Endothelial cell of coronary artery (primary cell): Measurements from ENCODE around the gene HPCAL4. TPM values are rescaled to one million over a fixed set of nuclear protein-coding genes. Genes with fewer than 3 reads are reported as not detected.

Experiments used
- total RNA-seq: library from RNA; depleted of rRNA; stranded (reverse); fragments of >200 nt; gene quantifications from 2 replicates; pipeline ENCODE4 v1.2.3, GENCODE V29; 2014

Gene HPCAL4
- total RNA-seq: not detected in 2 replicates

GRCh38 chr1:39691383-39692151, at the start of gene HPCAL4:
Gene HPCAL4, minus strand, starts transcription at chr1:39691433. Its CDS starts 6,830 bp downstream, at chr1:39684603.

GRCh38 chr1:39738622-39739366, 47.6 kb upstream of the HPCAL4 start, which contains the start of gene PPIE:
Gene PPIE, plus strand, starts transcription at chr1:39738882. Its CDS starts 19 bp downstream, at chr1:39738901.

GRCh38 chr1:39671793-39672550, 19.3 kb downstream of the HPCAL4 start, which contains the start of gene NT5C1A:
Gene NT5C1A, minus strand, starts transcription at chr1:39672107. Its CDS starts 69 bp downstream, at chr1:39672038.

GRCh38 chr1:39639305-39640130, 51.7 kb downstream of the HPCAL4 start, which contains the start of gene HEYL:
Gene HEYL, minus strand, starts transcription at chr1:39639643. Its CDS starts 18 bp downstream, at chr1:39639625.

Other genes starting within 250 kb of the HPCAL4 start
- gene BMP8A, start 199.8 kb downstream of the HPCAL4 start, total RNA-seq: 0.36 and 0.47 TPM in 2 replicates
- 188 and 270 TPM in 2 replicates for gene PABPC4, start 114.6 kb downstream of the HPCAL4 start, total RNA-seq
- gene HEYL, start 51.8 kb downstream of the HPCAL4 start, total RNA-seq: 0.47 TPM in 1 of 2 replicates, not detected in the other
- gene NT5C1A, start 19.3 kb downstream of the HPCAL4 start, total RNA-seq: not detected in 2 replicates
- 36.5 and 43.2 TPM in 2 replicates for gene PPIE, start 47.4 kb upstream of the HPCAL4 start, total RNA-seq
- 1.7 and 2.5 TPM in 2 replicates for gene OXCT2, start 79.9 kb upstream of the HPCAL4 start, total RNA-seq
- under 0.01 and 0.19 TPM in 2 replicates for gene BMP8B, start 97.4 kb upstream of the HPCAL4 start, total RNA-seq
- gene TRIT1, start 192.1 kb upstream of the HPCAL4 start, total RNA-seq: 16.6 and 24.8 TPM in 2 replicates
- gene MYCL, start 210.5 kb upstream of the HPCAL4 start, total RNA-seq: 0.94 and 2.8 TPM in 2 replicates